ENCODE measurements around the gene TSPYL4. TPM values are rescaled to one million over a fixed set of nuclear protein-coding genes. Genes with fewer than 3 reads are reported as not detected.

The TSPYL4 gene
- total RNA-seq, 1 donor: 16.4 TPM

GRCh38 chr6:116208056-116208785 is 45.7 kb downstream of the TSPYL4 start:
- DNase-seq (ENCODE audit: low read depth): no peak

GRCh38 chr6:116206231-116206903 is 47.5 kb downstream of the TSPYL4 start:
- H3K4me3 ChIP-seq (ENCODE audit: low read depth, low read length): no peak overlapping the region
- peak; percentile 37 for DNase-seq (ENCODE audit: low read depth)
- no peak for TF ChIP-seq CTCF (IDR thresholded peaks at IDR 0.05; ENCODE audit: insufficient read depth, low read depth, low read length)

More at GRCh38 chr6:116208056-116208785, 45.7 kb downstream of the TSPYL4 start:
- H3K4me3 ChIP-seq (ENCODE audit: low read depth, low read length): no peak overlapping the region
- no peak for TF ChIP-seq CTCF (IDR thresholded peaks at IDR 0.05; ENCODE audit: insufficient read depth, low read depth, low read length)

- TF ChIP-seq CTCF (IDR thresholded peaks at IDR 0.05; ENCODE audit: insufficient read depth, low read depth, low read length): no peak
- no peak overlapping the region for H3K4me3 ChIP-seq (ENCODE audit: low read depth, low read length)
- DNase-seq (ENCODE audit: low read depth): no peak
Measured at GRCh38 chr6:116205281-116205680, 48.6 kb downstream of the TSPYL4 start.

- no peak overlapping the region for H3K4me3 ChIP-seq (ENCODE audit: low read depth, low read length)
- DNase-seq (ENCODE audit: low read depth): no peak
- no peak for TF ChIP-seq CTCF (IDR thresholded peaks at IDR 0.05; ENCODE audit: insufficient read depth, low read depth, low read length)
Measured at GRCh38 chr6:116201538-116201937, 52.3 kb downstream of the TSPYL4 start.

GRCh38 chr6:116200619-116201249 is 53.1 kb downstream of the TSPYL4 start:
- no peak for TF ChIP-seq CTCF (IDR thresholded peaks at IDR 0.05; ENCODE audit: insufficient read depth, low read depth, low read length)
- DNase-seq (ENCODE audit: low read depth): no peak
- no peak overlapping the region for H3K4me3 ChIP-seq (ENCODE audit: low read depth, low read length)

Other genes with a start within 250 kb of the TSPYL4 start
- 0.32 and 0.43 TPM in 2 replicates for gene FRK, start 193.2 kb downstream of the TSPYL4 start, total RNA-seq
- gene NT5DC1, start 153.2 kb downstream of the TSPYL4 start, total RNA-seq: 5.2 and 7.8 TPM in 2 replicates
- gene COL10A1, start 127.9 kb downstream of the TSPYL4 start, total RNA-seq: 4.3 and 10.6 TPM in 2 replicates
- 76.3 and 114 TPM in 2 replicates for gene TSPYL1, start 25.9 kb upstream of the TSPYL4 start, total RNA-seq
- gene DSE, start 116.9 kb upstream of the TSPYL4 start, total RNA-seq: 93.3 and 111 TPM in 2 replicates
- gene CALHM6, start 207.3 kb upstream of the TSPYL4 start, total RNA-seq: 0.32 TPM in 1 of 2 replicates, not detected in the other